Loucy (cell line): Measurements from ENCODE around the gene PRKAR1A.
"Not testable (repeated sequence)": the region's sequence is repeated elsewhere in the genome, so short reads cannot be mapped to it uniquely, and the experiment has no call there.

Experiments used
- CTCF ChIP-seq: fragments of 200-600 bp; sonication (generic); conservative IDR thresholded peaks from 2 replicates; pipeline ENCODE4 v1.5.1; 2014; ENCODE audit warnings: mild to moderate bottlenecking, antibody characterized with exemption, low read length
- EZH2phosphoT487 ChIP-seq: fragments of 200-600 bp; IDR thresholded peaks from 2 replicates; pipeline ENCODE4 v1.6.1; 2018; ENCODE audit warnings: antibody characterized with exemption, mild to moderate bottlenecking, moderate library complexity, borderline replicate concordance

GRCh38 chr17:68582867-68583266, 70.6 kb downstream of the PRKAR1A start:
- not testable (repeated sequence) for TF ChIP-seq CTCF, EZH2phosphoT487
